HG02623 (cell line): ENCODE measurements around the gene BBS7.

Experiments used
- ATAC-seq: cut with Tn5 transposase; IDR thresholded peaks from one replicate; pipeline ENCODE4 v1.9.1; 2021; ENCODE audit warnings: moderate library complexity; ENCODE audit not compliant: unreplicated experiment

Gene BBS7

GRCh38 chr4:121869841-121870822 lies at the start of gene BBS7:
Gene BBS7, minus strand, starts transcription at chr4:121870474. Its CDS starts 161 bp downstream, at chr4:121870313.
- peak; percentile 98 for ATAC-seq

DNA sequence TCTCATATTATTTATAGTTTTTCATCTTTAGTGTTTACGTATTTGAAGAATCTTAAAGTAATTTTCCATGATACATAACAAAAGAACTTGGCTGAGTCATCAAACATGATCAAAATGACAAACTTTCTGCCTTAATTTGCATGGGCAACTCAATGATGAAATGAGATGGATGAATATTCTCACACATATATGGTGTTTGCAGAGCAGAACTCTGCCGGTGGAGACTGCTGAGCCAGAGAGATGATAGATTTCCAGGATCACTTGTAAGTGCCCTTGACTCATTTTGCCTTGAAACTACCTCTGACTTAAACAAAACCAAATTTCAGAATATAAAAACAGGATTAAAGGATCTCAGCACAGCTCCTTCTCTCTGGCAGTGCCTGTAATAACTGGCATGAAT lies 43.4 kb upstream of the BBS7 start:
- no peak for ATAC-seq

DNA sequence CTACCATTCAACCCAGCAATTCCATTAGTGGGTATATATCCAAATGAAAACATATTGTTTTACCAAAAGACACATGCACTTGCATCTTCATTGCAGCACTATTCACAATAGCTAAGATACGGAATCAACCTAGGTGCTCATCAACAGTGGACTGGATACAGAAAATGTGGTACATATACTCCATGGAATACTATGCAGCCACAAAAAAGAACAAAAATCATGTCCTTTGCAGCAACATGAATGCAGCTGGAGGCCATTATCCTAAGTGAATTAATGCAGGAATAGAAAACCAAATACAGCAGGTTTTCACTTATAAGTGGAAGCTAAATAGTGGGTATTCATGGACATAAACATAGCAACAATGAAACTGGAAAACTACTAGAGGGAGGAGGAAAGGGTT lies 38.1 kb upstream of the BBS7 start:
- ATAC-seq = no peak

GRCh38 chr4:121900132-121900983 lies 30.1 kb upstream of the BBS7 start:
- ATAC-seq = peak; percentile 92

GRCh38 chr4:121898150-121898549 lies 27.9 kb upstream of the BBS7 start:
- no peak for ATAC-seq

DNA sequence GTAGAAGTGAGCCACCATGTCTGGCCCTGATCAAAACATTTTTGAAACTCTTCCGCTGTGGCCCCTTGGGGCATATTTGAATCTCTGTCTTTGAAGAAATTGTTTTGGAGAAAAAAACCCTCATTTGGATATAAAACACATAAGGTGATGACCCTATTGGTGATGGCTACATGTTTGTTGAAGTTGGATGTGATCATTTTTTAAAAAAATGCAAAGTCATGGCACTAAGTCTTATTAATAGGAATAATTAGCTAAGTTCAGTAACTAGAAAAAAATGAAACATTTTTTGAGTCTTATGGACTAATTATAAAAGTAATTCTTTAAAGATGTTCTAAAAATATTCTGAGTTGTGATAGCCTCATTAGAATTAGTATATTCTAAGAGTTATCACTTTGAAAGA lies 17.9 kb upstream of the BBS7 start:
- ATAC-seq = no peak

DNA sequence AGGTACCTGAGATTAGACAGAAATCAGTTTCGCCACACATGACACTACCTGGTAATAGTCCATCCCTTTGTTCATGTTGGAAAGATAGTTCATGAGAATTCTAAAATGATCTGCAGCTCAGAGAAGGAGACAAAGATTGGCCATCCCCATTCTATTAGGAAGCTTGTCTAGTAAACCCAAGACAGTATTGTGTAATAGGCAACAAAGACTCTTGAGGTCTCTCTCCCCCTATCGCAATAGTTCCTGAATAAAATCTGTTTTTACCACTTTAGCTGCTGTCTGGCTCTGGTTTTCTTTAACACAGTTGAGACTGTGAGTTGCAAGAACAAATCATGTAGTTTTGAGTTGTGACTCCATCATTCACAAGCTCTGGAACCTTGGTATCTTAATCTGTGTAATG lies 14.8 kb upstream of the BBS7 start:
- no peak for ATAC-seq

- ATAC-seq = no peak
Measured at GRCh38 chr4:121881158-121881557, 10.9 kb upstream of the BBS7 start.

GRCh38 chr4:121879135-121879534 lies 8.9 kb upstream of the BBS7 start:
- no peak for ATAC-seq

- no peak for ATAC-seq
Measured at GRCh38 chr4:121877041-121877773, 6.9 kb upstream of the BBS7 start.

DNA sequence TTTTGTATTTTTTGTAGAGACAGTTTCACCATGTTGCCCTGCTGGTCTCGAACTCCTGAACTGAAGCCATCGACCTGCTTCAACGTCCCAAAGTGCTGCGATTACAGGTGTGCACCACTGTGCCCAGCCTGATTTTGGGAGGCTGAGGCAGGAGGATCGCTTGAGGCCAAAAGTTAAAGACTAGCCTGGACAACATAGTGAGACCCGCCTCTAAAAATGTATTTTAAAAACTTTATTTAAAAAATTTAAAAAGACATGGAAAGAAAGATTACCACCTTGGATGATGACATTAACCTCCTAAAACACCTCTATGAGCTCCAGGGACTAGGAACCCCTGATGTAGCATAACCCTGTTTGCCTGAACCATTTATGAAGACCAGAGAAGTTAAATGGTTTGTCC lies 5.8 kb upstream of the BBS7 start:
- ATAC-seq = no peak

DNA sequence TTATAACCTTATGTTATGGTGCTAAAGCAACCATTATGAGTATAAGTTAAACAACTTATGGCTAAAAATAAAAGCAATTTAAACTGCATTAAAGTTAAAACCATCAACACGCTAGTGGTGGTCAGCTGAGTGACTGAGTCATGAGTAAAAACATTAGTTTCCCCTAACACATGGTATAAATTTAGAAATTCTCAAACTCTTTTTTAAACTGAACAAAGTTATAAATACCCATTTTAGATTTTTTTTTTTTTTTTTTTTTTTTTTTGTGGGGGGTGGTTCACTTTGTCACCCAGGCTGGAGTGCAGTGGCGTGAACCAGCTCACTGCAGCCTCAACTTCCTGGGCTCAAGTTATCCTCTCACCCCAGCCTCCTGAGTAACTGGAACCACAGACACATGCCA lies 5.4 kb upstream of the BBS7 start:
- ATAC-seq = no peak

- ATAC-seq = no peak
Measured at GRCh38 chr4:121873604-121874003, 3.3 kb upstream of the BBS7 start.

- no peak for ATAC-seq
Measured at GRCh38 chr4:121863799-121864198, 6.5 kb downstream of the BBS7 start.

DNA sequence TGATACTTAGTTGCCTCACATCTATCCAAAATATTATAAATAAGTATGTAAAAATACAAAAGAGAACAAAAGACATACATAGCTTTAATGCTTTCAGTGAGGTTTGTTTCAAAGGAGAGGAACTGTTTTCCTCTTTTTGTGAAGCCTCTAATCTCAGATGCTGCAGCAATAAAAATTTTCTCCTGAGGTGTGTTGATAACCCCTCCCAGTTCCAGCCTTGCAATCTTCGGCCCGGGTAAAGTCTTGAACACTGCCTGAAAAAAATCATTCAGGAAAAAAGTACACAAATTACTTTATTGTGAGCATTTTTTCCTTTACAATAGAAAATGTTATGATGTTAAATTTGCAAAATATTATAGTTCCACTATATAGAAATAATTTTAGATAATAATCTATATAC lies 8.8 kb downstream of the BBS7 start:
- ATAC-seq = no peak

DNA sequence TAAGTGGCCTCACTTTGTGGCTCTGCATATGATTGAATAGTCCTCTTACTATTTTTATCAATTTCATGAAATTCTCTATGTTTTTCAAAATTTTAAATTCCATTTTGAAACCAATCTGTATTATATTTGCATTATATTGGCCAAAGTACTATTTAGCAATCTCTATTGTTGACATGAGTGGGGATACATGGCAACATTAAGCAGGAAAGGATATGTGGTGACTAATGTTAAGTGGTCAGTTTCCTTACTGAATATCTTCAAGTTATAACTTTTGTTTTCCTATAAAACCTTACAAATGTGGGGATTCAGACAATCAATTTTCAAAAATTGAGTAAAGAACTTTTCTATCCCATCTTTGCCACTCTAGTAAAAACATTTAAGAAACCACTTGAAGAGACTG lies 10.2 kb downstream of the BBS7 start:
- no peak for ATAC-seq

DNA sequence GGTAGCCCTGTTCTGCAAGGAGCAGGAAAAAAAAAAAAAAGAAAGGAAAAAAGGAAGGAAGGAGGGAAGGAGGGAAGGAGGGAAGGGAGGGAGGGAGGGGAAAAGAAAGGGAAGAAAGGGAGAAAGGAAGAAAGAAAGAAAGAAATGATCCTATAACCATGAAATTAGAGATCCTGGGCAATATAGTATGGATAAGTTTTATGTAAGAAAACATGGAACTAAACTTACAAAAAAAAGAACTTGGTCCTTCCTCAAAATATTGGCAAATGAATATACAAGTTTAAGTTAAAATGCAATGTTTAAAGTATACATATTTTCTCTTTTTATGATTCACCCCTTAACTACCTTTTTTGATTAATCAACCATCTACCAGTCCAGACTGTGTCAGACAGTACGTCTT lies 18.9 kb downstream of the BBS7 start:
- no peak for ATAC-seq

DNA sequence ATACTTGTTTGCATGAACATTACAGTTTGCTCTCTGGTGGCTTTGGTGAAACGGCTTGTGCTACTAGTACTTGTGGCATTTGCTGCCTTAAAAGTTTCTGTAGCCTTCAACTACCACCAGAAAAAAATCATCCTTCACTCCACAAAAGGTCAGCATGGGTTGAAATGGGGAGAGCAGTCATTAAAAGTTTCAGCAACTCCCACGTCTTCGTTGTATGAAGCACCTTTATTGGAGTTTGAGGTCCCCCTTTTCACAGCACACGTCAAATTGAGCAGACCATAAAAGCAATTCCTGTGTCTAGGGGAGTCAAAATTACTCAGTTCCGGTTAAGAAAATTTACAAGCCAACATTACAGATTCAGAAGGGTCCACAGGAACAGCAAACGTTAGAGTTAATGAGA lies 23.6 kb downstream of the BBS7 start:
- no peak for ATAC-seq

DNA sequence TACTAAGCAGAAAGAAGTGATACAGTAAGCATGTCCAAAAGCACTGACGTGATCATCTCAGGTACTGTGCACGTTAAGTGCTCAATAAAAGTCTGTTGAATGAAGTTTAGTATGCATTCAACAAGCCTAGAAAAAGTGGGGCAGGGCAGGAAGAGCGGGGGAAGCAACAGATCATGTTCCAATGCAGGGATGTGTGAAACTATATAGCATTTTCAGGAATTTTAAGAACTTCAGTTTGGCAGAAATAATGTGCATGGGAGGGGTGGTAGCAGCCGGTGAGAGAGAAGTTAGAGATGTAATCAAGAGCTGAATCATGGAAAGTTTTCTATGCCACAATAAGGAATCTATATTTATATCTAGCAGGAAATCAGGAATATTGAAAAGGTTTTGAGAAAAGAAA lies 27.4 kb downstream of the BBS7 start:
- ATAC-seq = no peak

DNA sequence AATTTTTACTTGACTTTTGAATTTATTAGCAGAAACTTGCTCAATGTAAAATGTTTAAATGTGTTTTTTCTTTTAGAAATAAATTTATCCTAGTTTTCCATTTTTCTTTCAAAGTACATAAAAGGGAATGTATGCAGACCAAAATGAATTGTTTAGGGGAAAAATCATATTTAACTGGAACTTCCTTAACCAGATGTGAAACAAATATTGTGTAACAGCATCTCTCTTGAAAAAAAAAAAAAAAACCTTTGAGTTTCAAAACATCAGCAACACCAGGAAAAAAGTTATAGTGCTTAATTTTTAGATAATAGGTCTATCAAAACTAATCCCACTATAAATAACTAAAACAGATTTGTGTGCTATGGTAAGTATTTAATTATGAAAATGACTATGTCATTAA lies 32.1 kb downstream of the BBS7 start:
- ATAC-seq = no peak

DNA sequence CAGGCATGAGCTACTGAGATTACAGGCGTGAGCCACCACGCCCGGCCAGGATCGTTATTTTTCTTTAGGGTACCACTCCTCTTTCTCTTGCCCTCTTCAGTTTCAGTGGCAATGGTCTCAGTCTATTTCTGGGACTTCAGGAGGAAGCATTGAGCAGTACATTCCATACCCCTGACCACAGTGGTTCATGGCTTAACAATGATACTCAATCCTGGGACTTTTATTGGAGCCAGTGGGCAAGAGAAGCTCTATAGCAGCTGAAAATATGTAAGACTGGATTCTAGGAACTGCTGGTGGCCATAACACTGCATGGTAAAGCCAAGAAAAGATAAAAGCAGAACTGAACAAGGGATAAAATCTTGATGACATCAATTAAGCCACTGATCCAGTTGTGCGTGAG lies 40.8 kb downstream of the BBS7 start:
- ATAC-seq = no peak
